GM21737 (cell line): ENCODE measurements around the gene SARS1.

Source experiments
- ATAC-seq: cut with Tn5 transposase; IDR thresholded peaks from one replicate; pipeline ENCODE4 v1.9.1; 2021; ENCODE audit warnings: mild to moderate bottlenecking, moderate library complexity; ENCODE audit not compliant: unreplicated experiment

The SARS1 gene

DNA sequence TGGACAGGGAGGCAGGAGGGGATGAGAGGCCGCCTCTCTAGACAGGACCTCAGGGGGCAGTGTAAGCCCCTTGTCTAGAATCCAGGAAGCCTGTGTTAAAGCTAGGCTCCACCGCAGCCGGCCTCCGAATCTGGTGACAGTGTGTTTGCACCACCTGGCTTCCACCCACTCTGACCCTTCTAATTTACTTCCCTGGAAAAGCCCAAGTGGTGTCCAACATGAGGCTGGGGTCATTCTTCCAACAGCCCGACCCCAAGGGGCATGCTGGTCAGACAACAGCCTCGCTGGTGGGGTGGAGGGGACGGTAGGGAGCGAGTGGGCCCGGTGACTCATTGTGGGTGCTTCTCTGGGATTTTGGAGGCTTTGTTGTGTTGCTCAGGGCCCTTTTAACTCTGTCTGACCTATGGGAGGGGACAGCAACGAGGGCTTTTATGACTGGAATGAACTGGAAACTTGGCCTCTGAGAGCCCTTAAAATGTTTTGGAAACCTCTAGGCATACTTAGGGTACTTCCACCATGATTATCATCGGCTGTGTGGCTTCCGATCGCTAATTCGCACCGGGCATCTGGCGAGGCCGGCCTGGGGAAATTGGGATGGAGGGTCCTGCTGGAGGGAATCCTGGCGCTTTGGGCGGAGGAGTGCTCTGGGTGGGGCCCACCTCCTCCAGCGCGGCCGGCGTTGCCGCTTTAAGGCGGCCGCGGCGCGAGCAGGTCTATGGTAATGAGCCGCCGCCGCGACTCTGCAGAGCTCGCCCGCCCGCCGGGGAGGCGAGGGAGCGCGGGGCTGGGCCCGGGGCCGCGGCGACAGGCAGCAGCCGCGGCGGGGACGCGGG is 35.3 kb downstream of the SARS1 start, which contains the start of gene CELSR2:
Gene CELSR2, plus strand, starts transcription at position 743 of the 833 bp plus-strand sequence. CDS start 541 bp downstream, outside the sequence.
- peak; percentile 76 for ATAC-seq

DNA sequence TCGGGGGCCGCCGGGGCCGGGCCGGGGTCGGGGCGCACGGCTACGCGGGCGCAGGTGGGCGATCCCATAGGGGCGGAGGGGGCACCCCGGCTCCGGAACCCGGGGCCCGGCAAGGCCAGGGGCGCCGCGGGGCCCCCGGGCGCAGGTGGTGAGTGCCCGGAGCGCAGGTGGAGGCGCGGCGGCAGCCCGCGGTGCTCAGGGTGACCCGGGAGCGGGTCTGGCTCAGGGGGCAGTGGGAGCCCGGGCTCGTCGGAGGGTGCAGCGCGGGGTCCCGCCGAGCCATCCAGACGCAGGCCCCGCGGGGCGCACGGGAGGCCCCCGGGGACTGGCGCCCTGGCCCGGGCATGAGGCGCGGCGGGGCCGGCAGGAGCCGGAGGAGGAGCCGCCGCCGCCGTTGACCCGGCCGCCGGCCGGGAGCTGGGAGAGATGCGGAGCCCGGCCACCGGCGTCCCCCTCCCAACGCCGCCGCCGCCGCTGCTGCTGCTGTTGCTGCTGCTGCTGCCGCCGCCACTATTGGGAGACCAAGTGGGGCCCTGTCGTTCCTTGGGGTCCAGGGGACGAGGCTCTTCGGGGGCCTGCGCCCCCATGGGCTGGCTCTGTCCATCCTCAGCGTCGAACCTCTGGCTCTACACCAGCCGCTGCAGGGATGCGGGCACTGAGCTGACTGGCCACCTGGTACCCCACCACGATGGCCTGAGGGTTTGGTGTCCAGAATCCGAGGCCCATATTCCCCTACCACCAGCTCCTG is 36.1 kb downstream of the SARS1 start:
- ATAC-seq: peak; percentile 34

DNA sequence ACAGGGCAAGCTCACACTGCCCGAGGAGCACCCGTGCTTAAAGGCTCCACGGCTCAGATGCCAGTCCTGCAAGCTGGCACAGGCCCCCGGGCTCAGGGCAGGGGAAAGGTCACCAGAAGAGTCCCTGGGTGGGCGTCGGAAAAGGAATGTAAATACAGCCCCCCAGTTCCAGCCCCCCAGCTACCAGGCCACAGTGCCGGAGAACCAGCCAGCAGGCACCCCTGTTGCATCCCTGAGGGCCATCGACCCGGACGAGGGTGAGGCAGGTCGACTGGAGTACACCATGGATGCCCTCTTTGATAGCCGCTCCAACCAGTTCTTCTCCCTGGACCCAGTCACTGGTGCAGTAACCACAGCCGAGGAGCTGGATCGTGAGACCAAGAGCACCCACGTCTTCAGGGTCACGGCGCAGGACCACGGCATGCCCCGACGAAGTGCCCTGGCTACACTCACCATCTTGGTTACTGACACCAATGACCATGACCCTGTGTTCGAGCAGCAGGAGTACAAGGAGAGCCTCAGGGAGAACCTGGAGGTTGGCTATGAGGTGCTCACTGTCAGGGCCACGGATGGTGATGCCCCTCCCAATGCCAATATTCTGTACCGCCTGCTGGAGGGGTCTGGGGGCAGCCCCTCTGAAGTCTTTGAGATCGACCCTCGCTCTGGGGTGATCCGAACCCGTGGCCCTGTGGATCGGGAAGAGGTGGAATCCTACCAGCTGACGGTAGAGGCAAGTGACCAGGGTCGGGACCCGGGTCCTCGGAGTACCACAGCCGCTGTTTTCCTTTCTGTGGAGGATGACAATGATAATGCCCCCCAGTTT is 36.9 kb downstream of the SARS1 start:
- no peak for ATAC-seq

DNA sequence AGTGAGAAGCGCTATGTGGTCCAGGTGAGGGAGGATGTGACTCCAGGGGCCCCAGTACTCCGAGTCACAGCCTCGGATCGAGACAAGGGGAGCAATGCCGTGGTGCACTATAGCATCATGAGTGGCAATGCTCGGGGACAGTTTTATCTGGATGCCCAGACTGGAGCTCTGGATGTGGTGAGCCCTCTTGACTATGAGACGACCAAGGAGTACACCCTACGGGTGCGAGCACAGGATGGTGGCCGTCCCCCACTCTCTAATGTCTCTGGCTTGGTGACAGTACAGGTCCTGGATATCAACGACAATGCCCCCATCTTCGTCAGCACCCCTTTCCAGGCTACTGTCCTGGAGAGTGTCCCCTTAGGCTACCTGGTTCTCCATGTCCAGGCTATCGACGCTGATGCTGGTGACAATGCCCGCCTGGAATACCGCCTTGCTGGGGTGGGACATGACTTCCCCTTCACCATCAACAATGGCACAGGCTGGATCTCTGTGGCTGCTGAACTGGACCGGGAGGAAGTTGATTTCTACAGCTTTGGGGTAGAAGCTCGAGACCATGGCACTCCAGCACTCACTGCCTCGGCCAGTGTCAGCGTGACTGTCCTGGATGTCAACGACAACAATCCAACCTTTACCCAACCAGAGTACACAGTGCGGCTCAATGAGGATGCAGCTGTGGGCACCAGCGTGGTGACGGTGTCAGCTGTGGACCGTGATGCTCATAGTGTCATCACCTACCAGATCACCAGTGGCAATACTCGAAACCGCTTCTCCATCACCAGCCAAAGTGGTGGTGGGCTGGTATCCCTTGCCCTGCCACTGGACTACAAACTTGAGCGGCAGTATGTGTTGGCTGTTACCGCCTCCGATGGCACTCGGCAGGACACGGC is 37.8 kb downstream of the SARS1 start:
- no peak for ATAC-seq

DNA sequence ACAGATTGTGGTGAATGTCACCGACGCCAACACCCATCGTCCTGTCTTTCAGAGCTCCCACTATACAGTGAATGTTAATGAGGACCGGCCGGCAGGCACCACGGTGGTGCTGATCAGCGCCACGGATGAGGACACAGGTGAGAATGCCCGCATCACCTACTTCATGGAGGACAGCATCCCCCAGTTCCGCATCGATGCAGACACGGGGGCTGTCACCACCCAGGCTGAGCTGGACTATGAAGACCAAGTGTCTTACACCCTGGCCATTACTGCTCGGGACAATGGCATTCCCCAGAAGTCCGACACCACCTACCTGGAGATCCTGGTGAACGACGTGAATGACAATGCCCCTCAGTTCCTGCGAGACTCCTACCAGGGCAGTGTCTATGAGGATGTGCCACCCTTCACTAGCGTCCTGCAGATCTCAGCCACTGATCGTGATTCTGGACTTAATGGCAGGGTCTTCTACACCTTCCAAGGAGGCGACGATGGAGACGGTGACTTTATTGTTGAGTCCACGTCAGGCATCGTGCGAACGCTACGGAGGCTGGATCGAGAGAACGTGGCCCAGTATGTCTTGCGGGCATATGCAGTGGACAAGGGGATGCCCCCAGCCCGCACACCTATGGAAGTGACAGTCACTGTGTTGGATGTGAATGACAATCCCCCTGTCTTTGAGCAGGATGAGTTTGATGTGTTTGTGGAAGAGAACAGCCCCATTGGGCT is 38.6 kb downstream of the SARS1 start:
- no peak for ATAC-seq

DNA sequence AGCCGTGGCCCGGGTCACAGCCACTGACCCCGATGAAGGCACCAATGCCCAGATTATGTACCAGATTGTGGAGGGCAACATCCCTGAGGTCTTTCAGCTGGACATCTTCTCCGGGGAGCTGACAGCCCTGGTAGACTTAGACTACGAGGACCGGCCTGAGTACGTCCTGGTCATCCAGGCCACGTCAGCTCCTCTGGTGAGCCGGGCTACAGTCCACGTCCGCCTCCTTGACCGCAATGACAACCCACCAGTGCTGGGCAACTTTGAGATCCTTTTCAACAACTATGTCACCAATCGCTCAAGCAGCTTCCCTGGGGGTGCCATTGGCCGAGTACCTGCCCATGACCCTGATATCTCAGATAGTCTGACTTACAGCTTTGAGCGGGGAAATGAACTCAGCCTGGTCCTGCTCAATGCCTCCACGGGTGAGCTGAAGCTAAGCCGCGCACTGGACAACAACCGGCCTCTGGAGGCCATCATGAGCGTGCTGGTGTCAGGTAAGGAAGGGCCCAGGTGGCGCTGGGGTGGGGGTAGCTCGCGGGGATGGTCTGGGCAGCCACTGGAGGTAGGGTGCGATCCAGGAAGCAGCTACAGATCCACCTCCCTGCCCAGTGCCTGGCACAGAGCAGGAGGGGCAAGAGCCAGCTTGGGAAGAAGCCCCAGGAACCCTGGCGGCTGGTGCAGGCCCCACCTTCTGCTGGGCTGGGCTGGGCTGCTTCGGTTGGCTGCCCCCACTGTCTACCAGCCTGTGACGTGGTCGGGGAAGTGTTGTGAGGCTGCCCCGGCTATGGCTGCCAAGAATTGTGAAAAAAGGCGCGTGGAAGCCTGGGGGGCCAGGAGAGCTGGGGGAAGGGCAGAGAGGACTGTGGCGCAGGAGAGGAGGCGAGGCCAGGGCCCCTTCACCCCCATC is 39.4 kb downstream of the SARS1 start:
- no peak for ATAC-seq

DNA sequence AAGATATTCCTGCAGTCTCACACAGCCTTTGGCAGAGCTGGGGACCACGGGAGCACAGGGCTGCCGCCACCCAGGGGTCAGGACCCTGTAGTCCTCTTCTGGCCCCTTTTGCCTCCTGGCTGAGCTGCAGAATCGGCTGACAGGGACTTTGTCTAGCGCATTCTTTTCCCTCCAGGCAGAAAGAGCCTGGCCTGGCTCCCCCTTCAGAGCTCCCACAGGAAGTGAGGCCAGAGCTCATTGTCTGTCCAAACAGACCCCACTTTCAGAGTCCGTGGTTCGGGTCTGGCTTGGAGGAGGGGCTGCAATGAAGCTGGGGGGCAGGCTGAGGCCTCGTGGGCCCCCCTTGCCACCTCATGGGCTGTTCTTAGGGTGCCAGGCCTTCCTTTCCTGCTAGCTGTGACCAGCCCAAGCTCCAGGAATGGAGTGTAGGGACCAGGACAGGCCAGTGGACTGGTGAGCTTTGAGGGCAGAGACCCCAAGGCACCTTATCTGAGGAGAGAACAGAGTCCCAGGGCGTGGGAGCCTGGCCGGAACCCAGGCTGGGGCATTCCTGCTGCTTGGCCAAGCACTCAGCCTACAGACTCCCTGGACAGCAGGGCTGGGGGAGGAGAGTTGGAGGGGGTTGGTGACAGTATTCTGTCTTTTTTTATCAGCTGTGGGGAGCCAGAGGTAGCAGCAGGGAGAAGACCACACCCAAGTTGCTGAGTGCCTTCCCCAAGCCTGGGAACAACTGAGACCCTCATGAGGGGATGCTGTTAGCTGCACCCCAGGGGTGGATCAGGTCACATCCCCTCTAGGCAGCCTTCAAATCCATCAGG is 40.3 kb downstream of the SARS1 start:
- ATAC-seq: no peak

DNA sequence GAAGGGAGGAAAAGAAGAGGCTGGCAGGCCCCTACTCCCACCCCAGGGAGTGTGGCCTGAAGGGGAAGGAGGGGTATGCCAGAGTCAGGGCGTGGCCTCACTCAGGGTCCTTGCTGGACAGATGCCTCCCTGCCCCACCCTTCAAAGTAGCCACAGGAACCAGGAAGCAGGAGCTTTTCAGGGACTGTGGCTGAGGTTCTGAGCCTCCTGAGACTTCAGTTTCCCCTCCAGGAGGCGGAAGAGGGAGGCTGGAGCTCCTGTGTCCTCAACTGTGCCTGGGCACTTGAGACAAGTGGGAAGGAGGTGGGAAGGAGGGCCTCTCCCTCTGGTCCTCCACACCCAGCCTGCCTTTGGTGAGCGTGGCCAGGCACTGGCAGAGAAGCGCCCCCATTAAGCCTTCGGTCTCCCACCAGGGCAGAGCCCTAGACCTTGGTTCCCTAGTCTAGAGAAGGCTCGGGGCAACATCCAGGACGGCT is 40.9 kb downstream of the SARS1 start:
- no peak for ATAC-seq

DNA sequence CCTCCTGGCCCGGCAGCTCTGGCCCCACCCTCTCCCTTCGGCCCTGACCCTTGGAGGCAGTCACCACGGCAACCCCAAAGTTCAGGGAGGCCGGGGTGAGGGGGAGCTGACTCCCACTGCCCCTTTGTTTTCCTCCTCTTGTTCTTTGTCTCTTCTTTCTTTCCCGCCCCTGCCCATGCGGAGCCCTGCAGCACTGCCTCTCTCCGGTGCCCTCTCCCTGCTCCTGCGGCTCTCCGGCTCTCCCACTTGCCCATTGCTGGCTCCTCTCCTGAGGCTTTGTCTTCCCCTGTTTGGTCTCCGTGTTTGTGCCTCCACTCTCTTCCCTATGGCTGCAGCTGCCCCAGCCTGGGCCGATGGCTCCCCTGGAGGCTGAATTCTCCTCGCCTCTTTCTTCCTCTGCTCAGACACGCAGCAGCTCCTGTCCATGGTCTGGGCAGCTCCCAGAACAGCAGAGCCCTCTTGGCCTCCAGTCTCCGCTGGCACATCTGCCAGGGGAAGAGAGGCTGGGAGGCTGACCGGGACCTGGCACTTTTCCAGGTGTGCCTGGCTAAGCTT is 41.5 kb downstream of the SARS1 start:
- ATAC-seq: no peak

DNA sequence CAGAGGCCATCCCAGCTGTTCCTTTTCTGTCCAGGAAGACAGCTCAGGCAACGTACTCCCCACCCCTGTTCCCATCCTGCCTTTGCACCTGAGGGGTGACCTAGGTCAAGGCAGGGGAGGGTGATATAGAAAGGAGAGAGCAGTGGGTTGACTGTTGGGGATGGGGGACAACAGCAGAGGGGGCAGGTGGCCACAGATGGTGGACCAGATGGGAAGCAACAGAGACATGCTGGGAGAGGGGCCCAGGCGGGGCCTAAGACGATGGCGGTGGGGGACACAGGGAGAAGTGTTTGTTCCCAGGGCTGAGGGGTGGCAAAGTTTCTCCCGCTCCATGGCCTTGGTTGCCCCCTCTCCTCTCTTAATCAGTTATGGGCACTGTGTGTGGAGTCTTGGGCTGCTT is 42.0 kb downstream of the SARS1 start:
- ATAC-seq: no peak

DNA sequence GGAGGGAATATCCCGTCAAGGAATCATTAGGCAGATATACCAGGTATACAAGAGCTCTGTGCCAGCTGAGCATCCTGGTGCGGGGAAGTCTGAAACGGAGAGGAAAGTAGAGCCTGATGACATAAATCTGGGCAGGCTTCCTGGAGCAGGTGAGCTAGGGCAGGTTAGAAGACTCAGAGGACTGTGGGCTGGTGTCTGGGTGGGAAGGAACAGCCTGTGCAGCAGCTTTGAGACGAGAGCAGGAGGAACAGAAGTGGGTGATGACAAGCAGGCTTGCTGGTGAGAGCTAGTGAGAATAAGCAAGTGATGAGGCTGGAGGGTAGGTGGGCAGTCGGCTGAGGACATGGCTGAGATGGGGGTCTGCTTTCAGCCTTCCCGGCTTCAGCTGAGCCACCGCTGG is 42.4 kb downstream of the SARS1 start:
- ATAC-seq: no peak

DNA sequence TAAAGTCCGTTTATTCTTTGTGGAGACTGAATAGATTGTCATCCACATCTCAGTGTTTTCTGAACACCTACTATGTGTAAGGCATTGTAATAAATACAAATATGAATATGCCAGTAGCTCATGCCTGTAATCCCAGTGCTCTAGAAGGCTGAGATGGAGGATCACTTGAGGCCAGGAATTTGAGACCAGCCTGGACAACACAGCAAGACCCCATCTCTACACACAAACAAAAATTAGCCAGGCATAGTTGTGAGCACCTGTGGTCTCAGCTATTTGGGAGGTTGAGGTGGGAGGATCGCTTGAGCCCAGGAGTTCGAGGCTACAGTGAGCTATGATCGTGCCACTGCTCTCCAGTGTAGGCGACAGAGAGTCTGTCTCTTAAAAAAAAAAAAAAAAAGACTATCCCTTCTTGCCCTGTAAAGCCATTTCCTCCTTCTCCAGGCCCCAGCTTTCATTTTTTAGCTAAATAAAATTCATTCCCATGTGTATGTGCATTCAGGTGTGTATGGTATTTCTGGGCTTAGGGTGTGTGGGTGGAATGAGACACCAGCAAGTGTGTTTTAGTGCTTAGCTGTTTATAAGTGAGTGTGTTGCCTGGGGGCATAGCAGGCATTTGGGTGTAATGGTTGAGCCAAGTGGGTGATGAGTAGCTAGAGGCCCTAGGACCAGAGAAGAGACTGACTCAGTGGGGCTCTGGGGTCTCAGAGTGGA is 43.4 kb downstream of the SARS1 start:
- no peak for ATAC-seq

DNA sequence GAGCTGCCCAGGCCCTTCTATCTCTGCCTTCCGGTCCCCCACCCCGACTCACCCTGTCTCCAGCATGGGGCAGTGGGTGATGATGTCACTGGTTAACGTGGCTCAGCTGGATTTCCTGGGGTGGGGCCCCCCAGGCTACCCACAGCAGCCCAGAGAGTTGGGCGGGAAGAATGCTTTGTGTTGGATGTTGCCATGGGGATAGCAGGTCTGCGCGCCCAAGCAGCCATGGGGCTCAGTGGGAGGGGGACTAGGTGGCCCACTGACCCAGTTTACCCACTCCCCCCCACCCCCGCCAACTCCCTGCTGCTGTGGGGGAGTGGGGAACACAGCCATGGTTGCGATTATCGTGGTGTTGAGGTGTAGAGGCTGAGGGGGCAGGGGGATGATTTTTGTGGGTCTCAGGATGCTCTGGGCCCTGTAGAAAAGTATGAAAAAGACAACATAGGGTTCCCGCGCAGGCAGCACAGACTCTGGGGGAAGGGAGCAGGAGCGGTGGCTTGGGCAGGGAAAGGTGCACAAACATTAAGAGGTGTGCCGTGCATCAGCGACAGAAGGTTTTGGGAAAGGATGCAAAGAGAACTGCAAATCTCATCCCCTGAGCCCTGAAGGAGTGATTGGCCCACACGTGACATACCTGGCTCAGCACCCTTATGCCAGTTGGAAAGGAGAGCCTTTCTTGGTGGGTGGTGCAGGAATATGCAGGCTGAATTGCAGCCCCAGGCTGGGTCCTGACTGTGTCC is 44.1 kb downstream of the SARS1 start:
- no peak for ATAC-seq

DNA sequence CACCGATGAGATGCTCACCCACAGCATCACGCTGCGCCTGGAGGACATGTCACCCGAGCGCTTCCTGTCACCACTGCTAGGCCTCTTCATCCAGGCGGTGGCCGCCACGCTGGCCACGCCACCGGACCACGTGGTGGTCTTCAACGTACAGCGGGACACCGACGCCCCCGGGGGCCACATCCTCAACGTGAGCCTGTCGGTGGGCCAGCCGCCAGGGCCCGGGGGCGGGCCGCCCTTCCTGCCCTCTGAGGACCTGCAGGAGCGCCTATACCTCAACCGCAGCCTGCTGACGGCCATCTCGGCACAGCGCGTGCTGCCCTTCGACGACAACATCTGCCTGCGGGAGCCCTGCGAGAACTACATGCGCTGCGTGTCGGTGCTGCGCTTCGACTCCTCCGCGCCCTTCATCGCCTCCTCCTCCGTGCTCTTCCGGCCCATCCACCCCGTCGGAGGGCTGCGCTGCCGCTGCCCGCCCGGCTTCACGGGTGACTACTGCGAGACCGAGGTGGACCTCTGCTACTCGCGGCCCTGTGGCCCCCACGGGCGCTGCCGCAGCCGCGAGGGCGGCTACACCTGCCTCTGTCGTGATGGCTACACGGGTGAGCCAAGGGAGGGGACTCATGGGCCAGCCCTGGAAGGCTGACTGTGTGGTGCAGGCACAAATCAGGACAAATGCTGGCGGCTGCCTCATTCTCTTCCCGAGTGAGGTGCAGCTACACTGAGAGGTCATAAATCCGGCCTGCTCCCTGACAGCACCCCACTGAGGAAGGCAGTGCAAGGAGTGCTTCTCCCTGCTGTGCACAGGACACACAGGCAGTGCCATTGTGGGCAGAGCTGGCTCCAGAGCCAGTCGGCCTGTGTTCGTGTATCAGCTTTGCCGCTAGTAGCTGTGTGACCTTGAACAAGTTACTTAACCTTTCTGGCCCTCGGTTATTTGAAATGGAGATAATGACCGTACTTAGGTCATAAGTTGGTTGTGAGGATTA is 45.1 kb downstream of the SARS1 start:
- ATAC-seq: no peak
